Hematopoietic multipotent progenitor cell treated with erythropoietin and hydrocortisone succinate and interleukin-3 and kit ligand, for 8 days (in vitro differentiated cells): ENCODE data around the gene ATF5.
"Not testable (repeated sequence)": the region's sequence is repeated elsewhere in the genome, so short reads cannot be mapped to it uniquely, and the experiment has no call there.

Experiments
- DNase-seq: peaks from one replicate; pipeline ENCODE4 v3.0.0-alpha.2; 2015

ATF5 gene

GRCh38 chr19:49923055-49924003, 5.7 kb upstream of the ATF5 start:
- DNase-seq: no peak

- no peak for DNase-seq
These were observed 4.8 kb upstream of the ATF5 start for GRCh38 chr19:49924004-49924880.

DNA sequence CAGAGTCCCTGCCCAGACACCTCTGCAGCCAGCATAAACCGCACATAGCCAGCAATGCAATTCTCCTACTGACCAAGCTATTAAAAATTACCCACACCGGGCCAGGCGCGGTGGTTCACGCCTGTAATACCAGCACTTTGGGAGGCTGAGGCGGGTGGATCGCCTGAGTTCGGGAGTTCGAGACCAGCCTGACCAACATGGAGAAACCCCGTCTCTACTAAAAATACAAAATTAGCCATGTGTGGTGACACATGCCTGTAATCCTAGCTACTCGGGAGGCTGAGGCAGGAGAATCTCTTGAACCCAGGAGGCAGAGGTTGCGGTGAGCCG, 4.2 kb upstream of the ATF5 start:
- not testable (repeated sequence) for DNase-seq

DNA sequence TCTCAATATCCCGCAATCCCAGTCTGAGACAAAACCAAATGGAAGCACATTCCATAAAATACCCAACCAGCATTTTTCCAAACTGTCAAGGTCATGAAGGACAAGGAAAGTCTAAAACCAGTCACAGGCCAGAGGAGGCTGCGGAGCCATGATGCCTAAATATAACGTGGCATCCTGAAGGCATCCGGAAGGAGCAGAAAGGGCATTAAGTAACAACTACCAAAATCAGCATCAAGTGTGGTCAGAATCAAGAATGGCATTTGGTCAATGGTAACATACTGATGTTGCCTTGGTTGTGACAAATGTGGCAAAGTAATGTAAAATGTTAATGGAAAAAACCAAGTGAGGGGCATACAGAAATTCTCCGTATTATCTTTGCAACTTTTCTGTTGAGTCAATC, 3.5 kb upstream of the ATF5 start:
- DNase-seq: no peak

GRCh38 chr19:49926515-49926914, 2.5 kb upstream of the ATF5 start:
- DNase-seq: peak; percentile 39

GRCh38 chr19:49927526-49928264, 1.3 kb upstream of the ATF5 start:
- no peak for DNase-seq

GRCh38 chr19:49929611-49930482, 842 bp downstream of the ATF5 start:
- DNase-seq: peak; percentile 95

- DNase-seq: peak; percentile 32
These were observed 1.5 kb downstream of the ATF5 start for GRCh38 chr19:49930483-49931011.

GRCh38 chr19:49931293-49932040, 2.5 kb downstream of the ATF5 start:
- DNase-seq: no peak

DNA sequence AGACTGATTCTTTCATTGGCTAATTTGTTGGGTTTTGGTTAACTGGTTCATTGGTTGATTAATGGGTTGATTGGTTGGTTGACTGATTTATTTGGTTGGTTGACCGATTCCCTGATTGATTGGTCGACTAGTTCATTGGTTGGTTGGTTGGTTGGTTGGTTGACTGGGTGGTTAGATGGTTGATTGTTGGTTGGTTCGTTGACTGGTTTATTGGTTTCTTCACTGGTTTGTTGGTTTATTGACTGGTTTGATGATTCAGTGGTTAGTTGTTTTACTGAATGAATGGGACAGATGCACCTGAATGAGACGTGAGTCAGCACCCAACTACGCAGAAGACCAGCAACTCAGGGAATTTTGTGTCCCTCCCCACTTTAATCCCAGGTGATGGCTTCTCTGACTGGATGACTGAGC, 3.0 kb downstream of the ATF5 start:
- no peak for DNase-seq

DNA sequence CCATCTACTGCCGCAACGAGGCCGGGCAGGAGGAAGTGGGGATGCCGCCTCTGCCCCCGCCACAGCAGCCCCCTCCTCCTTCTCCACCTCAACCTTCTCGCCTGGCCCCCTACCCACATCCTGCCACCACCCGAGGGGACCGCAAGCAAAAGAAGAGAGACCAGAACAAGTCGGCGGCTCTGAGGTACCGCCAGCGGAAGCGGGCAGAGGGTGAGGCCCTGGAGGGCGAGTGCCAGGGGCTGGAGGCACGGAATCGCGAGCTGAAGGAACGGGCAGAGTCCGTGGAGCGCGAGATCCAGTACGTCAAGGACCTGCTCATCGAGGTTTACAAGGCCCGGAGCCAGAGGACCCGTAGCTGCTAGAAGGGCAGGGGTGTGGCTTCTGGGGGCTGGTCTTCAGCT, 3.7 kb downstream of the ATF5 start:
- no peak for DNase-seq

DNA sequence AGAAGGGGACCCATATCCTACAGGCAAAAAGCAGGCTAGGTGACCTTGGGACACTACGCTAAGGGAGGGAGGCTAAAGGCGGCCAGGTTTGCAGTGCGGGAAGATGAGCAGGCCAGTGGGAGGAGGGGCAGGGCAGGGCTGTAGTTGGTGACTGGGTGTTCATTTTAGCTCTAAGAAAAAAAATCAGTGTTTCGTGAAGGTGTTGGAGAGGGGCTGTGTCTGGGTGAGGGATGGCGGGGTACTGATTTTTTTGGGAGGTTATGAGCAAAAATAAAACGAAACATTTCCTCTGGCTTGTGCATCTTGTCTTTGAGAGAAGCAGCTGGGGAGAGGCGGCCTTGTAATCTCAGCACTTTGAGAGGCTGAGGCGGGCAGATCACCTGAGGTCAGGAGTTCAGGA, 4.6 kb downstream of the ATF5 start:
- no peak for DNase-seq

DNA sequence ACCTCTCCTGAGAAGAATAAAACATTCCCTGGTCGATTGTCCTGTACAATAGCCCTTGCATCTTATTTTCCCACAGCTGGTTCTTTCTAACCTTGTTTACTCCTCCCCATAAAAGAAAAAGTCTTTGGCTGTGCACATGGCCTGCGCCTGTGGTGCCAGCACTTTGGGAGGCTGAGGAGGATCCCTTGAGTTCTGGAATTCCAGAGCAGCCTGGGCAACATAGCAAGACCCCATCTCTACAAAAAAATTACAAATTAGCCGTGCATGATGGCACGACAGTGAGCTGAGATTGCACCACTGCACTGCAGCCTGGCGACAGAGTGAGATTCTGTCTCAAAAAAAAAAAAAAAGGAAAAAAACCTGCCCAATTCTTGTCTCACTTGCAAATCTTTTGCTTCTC, 7.5 kb downstream of the ATF5 start:
- DNase-seq: no peak

DNA sequence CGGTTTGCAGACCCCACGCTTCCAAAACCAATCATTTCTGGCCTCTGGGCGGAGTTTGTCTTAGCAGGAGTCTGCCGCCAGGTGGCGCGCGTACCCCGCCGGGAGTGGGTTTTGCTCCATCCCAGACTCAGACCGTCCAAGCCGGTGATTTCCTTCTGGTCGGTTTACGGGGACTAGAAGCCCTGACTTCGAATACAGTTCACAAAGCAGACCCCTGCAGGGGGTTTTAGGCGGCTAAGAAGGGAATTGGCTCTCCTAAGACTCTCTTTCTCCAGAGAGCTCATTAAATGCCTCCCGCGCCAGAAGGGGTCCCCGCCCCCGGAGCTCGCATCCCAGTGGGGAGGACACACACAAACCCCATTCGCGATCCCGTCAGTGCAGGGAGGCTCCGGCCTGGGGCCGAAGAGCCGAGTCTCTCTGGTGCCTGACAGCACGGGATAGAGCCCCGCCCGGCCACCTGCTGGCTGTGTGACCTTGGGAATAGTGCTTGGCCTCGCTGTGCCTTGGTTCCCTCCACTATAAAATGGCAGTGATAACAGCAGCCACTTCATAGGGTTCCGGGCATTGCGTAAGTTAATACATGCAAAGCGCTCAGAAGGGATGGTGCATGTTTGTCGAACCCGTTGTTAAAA, 8.9 kb downstream of the ATF5 start:
- DNase-seq: peak; percentile 71

DNA sequence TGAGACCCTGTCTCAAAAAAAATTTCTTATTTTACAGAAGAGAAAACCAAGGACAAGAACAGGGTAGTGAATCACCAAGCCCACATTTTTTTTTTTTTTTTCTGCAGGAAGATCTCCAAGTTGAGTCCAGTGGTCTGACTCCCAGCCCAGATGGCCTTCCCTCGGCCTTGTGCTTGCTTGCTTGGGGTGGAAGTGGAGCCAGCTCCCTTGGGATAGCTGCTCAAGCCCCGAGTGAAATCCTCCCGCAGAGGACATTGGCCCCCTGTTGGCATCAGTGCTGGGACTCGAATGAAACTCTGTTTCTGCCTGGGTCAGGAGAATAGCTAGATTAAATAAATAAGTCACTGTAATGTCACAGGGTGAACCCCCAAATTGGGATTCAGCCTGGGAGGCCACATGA, 9.7 kb downstream of the ATF5 start:
- DNase-seq: no peak

GRCh38 chr19:49939721-49940481, 10.9 kb downstream of the ATF5 start:
- peak; percentile 18 for DNase-seq

- no peak for DNase-seq
These were observed 11.4 kb downstream of the ATF5 start for GRCh38 chr19:49940482-49940791.

DNA sequence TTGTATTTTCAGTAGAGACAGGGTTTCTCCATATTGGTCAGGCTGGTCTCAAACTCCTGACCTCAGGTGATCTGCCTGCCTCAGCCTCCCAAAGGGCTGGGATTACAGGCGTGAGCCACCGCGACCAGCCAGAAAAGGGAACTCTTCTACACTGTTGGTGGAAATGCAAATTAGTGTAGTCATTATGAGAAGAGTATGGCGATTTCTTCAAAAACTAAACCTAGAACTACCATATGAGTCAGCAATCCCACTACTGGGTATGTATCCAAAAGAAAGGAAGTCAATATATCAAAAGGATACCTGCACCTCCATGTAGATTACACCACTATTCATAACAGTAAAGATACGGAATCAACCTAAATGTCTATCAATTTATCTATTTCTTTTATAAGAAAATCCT, 15.6 kb downstream of the ATF5 start:
- not testable (repeated sequence) for DNase-seq

GRCh38 chr19:49946415-49946814, 17.4 kb downstream of the ATF5 start:
- DNase-seq: no peak
